HG03045 (cell line): ENCODE results near the gene SAA2.

Source experiments
- ATAC-seq: cut with Tn5 transposase; IDR thresholded peaks from one replicate; pipeline ENCODE4 v1.9.1; 2021; ENCODE audit warnings: mild to moderate bottlenecking, moderate library complexity; ENCODE audit not compliant: unreplicated experiment

SAA2 gene

GRCh38 chr11:18253778-18254338 is 5.4 kb upstream of the SAA2 start:
- no peak for ATAC-seq

DNA sequence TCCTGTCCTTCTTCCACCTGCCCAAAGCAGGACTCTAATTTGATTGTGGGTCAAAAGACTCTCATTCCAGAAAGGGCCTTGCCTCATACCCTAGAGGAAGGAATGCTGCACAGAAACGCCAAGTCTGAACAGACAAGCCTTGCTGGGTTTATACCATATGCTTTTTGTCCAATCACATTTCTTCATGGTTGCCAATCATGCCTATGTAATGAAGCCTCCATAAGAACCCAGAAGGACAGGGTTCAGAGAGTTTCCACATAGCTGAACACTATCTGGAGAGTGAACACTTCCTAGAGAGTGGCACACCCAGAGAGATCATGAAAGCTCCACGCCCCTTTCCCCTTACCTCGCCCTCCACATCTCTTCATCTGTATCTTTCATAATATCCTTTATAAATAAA is 4.8 kb upstream of the SAA2 start:
- ATAC-seq: no peak

DNA sequence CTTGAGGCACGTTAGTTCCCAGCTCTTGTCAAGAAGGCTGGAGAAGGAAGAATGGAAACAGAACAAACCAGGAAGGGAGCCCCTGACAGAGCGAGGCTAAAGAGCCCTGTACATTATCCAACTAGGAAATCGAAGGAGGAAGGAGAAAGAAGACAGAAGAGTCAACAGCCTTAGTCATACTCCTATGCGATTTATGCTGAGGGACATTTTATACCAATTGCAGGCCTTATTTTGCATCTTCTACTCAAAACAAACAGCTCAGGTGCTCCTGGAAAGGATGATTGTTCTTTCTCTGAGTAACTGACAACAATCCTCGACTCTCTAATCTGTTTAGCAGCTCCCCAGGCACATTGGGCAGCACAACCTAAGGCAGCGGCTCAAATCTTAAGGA is 1.3 kb downstream of the SAA2 start:
- peak; percentile 11 for ATAC-seq

GRCh38 chr11:18246379-18247190 is 1.9 kb downstream of the SAA2 start:
- peak; percentile 81 for ATAC-seq

- no peak for ATAC-seq
Observed at GRCh38 chr11:18245396-18245795, 3.1 kb downstream of the SAA2 start.

DNA sequence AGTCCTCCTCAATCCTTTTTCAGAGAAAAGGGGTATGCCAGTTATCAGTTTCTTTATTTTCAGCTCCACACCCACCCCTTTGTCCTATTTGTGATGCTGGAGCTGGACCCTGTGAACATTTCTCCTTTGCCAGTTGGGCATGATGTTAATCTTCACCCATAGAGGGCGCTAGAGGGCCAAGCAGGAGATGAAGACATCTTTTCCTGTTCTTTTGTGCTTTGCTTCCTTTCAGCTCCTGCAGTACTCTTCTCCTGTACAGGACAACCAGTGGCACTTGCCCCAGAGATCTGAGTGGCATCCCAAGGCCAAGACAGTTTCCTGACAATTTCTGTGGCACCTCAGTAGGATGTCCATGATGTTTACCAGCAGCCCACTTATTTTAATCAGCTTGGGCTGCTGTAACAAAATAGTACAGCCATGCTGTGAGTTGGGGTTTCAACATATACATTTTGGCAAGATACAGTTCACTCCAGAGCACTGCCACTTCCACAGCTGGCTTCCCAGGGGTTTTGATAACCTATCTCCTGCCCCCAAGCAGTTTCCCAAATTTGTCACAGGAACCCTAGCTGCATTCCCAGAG is 4.6 kb downstream of the SAA2 start:
- no peak for ATAC-seq

DNA sequence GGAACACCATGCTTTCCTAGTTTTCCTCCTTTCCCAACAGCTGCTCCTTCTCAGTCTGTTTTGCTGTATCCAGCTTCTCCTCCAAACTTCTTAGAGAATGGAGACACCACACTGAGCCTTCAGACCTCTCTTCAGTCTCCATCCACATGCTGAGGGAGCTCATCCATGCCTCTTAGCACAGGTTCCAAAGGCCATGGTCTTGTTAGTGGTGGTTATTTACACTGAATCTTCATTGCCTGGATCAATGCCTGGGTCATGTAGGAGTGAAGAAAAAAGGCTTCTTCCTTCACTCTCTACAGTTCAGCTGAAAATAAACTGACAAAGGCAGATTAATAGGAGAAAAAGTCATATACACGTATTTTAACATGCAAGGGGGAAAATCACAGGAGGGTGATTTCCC is 8.8 kb downstream of the SAA2 start:
- ATAC-seq: no peak

GRCh38 chr11:18236664-18237356 is 11.7 kb downstream of the SAA2 start, which contains the start of gene SAA4:
Gene SAA4, minus strand, starts transcription at chr11:18236802. Its CDS starts 876 bp downstream, at chr11:18235926.
- ATAC-seq: no peak

DNA sequence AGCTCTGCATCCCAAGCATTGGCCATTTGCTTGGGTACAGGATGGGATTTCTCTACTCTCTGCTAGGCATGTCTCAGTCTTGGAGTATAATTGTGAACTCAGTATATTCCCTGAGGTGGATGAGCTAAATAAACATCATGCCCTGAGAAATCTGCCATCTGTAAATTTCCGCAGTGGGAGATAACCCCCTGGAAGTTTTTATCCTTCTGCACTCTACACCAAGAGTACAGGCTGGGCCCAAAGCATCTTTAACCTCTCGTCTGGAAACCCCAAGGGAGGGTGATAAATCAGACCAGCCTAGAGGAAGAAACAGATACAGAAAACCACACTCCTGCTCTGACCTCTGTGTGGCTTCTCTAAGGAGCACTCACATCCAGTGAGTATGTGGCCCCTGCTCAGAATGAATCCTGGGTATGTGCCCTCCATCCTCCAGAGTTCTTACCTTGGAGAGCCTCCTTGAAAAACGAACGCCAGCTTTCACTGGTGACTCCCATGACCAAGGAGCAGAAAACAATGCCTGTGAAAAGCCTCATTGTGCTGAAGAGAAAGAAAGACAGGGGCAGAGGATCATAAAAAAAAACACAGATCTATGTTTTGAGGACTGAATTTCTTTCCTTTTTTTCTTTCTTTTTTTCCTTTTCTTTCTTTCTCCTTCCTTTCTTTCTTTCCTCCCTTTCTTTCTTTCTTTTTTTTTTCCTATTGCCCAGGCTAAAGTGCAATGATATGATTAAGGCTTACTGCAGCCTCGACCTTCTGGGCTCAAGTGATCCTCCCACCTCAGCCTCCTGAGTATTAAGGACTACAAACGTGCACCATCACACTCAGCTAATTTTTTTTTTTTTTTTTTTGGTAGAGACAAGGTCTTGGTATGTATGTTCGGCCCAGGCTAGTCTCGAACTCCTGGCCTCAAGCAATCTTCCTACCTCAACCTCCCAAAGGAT is 12.8 kb downstream of the SAA2 start:
- ATAC-seq: no peak

DNA sequence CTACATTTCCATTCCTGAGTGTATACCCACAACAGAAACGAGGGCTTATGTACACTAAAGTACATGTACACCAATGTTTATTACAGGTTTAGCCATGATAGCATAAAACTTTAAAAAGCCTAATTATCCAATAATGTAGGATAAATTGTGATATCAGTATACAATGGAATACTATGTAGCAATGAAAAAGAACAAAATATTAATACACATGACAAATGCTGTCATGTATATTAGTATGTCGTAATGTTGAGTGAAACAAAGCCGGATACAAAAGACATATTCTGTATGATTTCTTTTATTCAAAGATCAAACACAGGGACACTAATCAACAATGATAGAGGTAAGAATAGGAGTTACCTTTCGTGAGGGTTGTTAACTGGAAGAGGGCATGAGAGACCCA is 14.6 kb downstream of the SAA2 start:
- no peak for ATAC-seq

- no peak for ATAC-seq
Observed at GRCh38 chr11:18230859-18231258, 17.6 kb downstream of the SAA2 start.

- peak; percentile 92 for ATAC-seq
Observed at GRCh38 chr11:18229501-18229900, 19.0 kb downstream of the SAA2 start.

GRCh38 chr11:18225913-18226312 is 22.6 kb downstream of the SAA2 start:
- no peak for ATAC-seq

GRCh38 chr11:18223591-18224387 is 24.7 kb downstream of the SAA2 start:
- ATAC-seq: no peak

- no peak for ATAC-seq
Observed at GRCh38 chr11:18222814-18223421, 25.6 kb downstream of the SAA2 start.

DNA sequence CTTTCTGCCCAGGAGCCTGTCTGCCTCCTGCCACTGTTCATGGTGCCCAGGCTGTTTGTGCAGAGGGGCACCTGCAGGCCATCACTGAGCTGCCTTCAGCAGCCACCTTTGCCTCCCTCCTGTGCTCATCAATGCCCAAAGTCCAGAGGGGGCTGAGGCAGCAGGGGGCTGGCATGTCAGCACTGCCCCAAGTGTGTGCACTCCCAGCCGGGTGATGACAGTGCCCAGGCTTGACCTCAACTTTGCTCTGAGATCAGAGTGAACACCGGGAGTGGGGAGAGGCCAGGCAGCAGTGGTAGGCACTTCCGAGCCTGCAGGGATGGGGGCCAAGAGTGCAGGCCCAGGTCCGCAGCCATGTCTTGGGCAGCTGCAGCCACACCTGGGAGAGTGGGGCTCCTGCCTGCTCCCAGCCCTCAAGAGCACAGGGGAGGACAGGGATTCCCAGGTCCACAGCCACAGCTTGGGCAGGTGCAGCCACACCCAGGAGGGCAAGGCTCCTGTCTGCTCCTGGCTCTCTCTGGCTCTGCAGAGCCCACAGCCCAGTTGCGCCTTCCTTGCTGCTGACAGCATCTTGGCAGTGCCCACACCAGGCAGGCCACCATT is 27.1 kb downstream of the SAA2 start:
- no peak for ATAC-seq

- no peak for ATAC-seq
Observed at GRCh38 chr11:18209058-18209457, 39.4 kb downstream of the SAA2 start.

DNA sequence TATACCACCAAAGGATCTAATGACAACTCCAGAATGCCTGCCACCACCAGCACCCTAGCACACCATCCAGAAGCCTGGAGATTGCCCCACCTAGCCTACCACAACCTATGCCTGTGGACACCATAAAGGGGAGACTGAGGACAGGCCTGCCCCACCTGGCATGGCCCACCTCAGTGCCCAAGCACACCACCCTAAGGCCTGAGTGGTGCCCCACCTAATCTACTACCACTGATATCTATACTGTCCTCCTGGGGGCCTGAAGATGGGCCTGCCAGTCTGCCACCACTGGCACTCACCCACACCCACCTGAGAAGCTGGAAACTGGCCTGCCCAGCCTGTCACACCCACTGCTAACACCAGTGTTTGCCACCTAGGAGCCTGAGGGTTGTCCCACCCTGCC is 43.7 kb downstream of the SAA2 start:
- no peak for ATAC-seq

GRCh38 chr11:18204220-18204619 is 44.2 kb downstream of the SAA2 start:
- no peak for ATAC-seq
